HK-2 (cell line): ENCODE data around the gene ZBTB16.

Source experiments
- DNase-seq: peaks from one replicate; pipeline ENCODE4 v3.0.0-alpha.2; 2018; ENCODE audit not compliant: unreplicated experiment

Gene ZBTB16

DNA sequence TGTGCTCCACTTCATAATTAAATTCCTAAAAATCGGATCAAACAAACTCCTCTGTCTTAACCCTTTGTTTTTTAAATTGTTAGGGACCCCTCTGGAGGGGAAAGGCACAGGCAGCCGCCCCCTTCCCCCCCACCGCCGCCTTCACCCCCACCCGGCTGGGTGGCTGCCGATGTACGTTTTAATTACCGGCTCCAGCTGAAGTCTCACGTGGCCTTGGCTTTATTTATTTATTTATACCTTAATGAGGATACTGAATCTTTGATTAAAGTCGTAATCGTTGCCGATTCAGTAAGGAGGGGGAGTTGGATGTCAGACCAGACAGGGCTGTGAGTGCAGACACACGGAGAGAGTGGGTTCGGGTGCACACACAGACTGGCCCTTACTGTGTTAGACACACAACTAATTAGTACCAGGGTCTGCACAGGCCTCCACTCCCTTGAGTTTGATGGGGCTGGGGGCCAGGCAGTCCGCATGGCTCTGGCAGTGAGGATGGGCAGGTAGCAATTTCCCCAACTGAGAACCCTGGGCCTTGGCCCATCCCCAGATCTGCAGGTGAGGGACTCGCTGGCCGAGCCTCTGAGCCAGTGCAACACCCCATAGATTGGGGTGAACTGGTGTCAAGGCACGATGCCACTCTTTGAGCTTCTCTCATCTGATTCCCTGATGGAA lies 185.3 kb downstream of the ZBTB16 start:
- DNase-seq = no peak

DNA sequence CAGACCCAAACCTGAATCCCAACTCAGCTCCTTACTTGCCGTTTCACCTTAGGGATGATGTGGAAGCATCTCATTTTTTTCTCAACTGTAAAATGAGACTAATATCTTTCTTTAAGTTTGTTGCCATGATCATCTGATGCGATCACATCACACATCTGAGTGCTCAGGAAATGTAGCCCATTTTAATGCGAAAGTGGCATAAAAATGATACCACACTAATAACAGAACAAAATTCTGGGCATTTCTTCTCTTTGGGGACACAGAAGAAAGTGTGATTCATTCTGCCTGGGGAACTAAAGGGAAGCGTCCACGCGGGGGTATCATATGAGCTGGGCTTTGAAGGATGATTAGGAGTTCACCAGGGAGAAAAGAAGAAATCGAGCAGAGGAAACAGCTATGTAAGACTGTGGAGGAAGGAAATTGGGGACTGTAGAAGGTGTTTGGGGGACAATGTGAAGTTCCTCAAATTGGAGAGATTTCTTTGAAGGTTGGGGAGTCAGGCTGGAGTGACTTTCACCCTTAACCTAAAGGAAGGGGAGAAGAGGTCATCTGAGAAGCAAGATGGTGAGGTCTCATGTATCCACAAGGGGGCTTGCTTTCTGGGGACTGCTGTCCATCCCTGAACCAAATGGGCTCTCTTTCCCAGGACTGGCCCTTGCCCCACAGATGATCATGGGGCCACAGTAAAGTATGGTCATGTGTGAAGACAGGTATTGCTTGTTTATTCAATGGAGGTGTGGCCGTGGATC lies 187.0 kb downstream of the ZBTB16 start:
- DNase-seq = no peak

DNA sequence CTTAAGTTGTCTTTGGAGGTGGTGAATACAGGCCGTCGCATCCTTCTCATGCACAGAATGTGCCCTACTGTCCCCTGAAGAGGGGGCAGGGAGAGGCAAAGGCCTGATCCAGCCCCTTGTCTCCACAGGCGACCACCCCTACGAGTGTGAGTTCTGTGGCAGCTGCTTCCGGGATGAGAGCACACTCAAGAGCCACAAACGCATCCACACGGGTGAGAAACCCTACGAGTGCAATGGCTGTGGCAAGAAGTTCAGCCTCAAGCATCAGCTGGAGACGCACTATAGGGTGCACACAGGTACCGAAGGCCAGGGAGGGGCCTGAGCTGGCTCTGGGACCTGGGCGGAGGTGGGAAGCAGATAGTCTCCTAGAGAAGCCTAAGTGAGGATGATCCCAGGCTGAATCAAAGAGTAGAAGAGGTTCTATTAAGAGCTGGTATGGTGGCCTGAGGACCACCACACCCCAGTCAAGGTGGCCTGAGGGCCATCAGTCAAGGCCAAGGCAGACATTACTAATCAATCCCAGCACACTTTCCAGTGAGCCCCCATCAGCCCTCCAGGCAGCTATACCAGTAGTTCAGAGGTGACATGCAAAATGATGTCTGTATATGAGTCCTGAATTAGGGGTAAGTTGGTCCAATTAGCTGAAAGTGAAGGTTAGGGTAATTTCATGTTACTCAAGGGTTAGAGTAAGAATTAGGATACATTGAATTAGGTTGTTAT lies 187.7 kb downstream of the ZBTB16 start:
- no peak for DNase-seq

DNA sequence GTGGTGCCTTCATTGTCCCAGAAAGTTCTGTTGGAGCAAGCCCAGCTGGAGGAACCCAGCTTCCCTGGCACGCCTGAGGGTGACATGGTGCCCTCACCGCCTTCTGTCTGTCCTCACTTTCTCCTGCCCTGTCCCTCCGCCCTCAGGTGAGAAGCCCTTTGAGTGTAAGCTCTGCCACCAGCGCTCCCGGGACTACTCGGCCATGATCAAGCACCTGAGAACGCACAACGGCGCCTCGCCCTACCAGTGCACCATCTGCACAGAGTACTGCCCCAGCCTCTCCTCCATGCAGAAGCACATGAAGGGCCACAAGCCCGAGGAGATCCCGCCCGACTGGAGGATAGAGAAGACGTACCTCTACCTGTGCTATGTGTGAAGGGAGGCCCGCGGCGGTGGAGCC lies 190.7 kb downstream of the ZBTB16 start:
- no peak for DNase-seq

DNA sequence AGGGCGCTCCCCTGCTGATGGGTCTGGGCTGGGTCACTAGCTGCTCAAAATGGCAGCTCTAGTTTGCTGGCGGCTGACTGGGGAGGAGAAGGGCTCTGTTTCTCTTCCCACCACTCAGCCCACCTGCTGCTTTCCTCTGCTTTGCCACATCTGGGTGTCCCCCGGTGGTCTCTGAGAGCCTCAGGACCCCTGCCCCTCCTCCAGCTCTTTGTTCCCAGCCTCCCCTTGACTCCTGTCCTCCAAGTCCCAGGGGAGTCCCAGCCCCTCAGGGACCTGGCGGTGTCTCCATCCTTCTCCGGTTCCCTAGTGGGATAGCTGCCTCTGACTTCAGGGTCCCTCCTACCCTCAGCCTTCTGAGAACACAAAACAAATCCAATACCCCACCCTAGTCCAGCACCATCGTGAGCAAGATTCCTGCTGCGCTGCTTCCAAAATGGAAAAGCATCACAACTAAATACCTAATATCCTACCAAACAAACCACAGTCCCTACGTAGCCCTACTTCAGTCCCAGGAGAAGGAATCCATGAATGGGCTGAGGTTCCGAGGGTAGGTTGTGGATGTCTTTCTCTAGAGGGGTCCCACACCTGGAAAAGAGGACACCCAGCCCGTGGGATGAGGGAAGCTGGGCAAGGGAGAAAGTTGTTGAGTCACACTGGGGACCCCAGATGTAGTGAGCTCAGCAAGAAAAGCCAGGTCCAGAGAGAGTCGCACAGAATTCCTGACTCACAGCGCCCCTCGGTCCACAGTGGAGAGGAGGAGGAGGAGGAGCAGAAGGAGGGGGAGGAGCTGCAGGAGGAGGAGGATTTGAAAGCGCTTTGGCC lies 191.7 kb downstream of the ZBTB16 start:
- DNase-seq = no peak

DNA sequence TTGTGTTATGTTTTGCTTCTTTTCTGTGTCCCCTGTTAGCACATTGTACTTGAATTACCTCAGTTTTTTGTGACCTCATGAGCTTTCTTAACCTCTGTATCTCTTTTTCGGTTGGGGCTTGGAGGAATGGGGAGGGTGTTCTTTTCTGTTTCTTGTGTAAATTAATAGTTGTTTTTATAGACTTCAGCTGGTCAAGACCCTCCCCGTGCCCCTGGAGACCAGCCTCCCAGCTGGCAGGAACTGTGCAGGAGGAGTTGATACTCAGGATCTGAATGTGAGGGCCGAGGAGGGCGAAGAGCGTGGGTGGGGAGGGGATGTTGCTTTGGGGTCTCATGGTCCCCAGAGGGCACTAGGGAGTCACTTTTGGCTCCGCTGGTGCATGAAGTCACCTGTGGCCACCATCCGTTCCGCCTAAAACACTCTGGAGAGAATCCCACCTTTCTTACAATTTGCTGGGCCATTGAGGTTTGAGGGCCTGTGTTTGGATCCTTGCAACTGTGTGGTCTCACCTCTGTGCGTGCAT lies 192.4 kb downstream of the ZBTB16 start:
- DNase-seq = no peak

DNA sequence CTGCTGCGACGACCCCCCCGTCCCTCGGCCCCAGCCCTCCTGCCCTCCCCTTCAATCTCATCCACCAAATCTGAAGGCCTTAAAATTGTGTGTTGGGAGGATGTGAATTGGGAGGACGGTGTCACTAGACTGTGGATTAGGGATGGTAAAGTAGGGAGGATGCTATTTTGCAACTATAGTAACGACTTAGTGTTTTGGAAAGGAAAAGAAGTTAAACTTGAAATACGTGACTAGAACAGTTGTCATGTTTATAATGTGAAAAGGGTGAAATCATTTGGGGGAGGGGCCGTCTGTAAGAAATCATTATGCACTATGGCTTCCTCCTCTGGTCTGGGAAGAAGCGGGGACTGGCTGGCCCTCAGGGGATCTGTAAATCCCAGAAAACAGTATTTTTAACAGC lies 193.3 kb downstream of the ZBTB16 start:
- DNase-seq = no peak

DNA sequence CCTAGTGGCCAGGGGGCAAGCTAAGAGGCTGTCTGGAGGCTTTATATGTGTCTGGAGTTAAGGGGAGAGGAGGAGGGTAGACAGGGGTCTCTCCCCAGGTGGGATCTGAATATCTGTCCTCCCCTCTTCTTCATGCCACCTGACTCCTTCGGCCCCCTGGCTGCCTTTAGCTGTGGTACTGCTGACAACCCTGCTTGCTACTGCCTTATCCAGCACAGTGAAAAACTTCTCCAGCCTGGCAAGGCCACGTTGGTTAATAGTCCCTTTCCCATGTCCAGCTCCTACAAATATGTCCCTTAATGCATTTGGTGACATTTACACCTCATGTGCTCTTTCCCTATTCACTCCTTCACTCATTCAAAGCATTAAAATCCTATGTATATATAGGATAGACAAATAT lies 194.3 kb downstream of the ZBTB16 start:
- DNase-seq = no peak

DNA sequence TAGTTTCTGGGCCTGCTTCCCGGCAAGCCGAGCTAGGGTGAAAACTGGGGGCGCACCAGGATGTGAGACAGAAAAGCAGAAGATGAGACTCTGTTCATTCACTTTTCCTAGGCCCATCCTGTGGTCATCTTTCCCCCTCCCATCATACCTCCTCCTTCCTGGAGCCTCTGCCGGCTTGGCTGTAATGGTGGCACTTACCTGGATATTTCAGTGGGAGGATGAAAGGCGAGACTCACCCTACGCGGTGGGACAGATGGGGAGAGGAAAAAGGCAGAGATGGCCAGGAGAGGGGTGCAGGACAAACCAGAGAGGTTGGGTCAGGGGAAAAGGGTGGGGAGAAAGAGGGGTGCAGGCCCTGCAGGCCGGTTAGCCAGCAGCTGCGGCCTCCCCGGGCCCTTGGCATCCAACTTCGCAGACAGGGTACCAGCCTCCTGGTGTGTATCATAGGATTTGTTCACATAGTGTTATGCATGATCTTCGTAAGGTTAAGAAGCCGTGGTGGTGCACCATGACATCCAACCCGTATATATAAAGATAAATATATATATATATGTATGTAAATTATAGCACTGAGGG lies 195.1 kb downstream of the ZBTB16 start:
- no peak for DNase-seq

DNA sequence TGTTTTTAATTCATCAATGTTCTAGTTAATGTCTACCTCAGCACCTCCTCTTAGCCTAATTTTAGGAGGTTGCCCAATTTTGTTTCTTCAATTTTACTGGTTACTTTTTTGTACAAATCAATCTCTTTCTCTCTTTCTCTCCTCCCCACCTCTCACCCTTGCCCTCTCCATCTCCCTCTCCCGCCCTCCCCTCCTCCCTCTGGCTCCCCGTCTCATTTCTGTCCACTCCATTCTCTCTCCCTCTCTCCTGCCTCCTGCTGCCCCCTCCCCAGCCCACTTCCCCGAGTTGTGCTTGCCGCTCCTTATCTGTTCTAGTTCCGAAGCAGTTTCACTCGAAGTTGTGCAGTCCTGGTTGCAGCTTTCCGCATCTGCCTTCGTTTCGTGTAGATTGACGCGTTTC lies 195.8 kb downstream of the ZBTB16 start:
- DNase-seq = no peak

DNA sequence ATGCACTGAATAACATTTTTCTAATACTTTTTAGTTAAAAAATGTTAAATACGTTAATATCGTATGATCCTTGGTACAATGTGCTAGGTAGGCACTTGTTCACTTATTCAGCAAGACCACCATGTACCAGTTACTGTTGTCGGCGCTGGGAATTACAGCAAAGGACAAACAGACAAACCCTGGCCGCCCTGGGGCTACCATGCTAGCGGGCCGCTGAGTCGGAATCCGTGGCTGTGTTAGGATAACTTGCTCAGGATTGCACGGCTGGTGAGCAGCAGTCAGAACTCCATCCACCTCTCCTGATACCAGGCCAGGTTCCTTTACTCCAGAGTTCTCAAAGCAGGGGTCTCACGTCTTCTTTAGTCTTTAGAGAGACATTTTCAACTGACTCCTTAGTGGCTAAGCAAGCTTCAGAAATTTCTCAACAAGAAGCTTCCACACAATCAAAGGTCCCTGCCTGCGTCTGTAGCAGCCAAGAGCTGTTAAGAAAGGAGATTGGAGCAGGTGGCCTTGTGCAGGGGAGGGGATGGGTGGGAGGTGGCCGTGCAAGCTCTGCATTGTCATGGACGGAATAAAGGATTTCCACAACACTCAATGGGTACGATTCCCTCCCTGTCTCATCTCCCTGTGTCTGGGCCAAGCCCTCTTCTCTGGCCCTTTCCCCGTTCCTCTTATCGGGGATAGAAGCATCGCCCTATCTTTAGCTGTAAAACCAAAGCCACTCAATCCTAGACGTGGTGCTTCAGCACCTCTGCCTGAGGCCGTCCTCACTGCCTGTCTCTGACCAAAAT lies 196.9 kb downstream of the ZBTB16 start:
- no peak for DNase-seq

DNA sequence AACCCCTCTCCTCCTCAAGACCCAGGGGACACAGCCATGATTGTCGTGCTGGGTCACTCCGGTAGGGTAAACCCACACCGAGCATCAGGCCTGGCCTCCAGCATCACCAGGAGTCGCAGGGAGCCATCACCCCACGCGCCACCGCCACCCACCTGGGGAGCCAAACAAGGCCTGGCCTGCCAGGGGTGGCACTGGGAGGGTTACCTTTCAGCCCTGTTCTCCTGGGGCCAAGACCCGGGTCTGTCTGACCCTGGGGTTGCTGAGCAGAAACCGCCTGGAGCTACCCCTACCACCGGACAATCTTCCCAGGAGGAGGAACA lies 197.4 kb downstream of the ZBTB16 start:
- DNase-seq = no peak

DNA sequence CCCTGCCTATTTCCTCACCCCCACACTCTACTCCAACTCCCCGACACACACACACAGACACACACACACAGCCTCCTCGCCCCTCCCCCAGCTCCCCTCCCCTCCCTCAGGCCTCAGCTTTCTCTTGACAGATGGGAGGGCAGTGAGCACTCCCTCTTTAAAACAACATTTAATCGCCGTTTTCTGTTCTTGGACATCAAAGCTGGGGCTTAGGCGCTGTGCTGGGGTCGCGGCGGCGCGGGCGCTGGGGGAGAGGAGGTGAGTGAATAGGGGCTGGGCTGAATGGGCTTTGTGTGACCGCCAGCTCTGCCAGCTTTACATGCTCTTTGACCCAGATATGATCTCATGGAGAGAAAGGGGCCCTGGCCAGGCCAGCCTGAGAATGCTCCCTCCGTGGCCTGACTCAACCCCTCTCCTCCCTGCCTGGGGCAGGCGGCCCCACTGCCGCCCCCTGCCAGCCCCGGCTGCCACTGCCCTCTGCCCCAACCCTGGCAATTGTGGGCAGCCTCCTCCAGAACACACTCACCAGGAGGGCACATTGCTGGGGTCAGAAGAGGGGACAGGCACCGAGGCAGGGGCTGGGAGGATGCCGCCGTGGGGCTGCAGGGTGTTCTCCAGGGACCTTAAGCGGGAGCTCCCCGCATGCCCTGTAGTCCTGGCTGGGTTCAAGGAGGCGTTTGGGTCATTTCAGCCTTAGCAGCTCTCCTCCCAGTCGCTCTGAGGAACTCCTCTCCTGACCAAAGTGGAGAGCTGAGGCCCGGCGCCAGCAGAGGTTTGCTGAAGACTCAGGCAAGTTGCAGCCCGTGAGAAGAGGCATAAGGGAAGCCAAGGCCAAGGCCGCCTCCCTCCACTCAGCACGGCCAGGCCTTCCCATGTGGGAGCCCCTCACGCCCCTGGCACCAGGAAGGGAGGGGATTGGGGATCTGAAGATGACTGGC lies 198.4 kb downstream of the ZBTB16 start:
- no peak for DNase-seq

DNA sequence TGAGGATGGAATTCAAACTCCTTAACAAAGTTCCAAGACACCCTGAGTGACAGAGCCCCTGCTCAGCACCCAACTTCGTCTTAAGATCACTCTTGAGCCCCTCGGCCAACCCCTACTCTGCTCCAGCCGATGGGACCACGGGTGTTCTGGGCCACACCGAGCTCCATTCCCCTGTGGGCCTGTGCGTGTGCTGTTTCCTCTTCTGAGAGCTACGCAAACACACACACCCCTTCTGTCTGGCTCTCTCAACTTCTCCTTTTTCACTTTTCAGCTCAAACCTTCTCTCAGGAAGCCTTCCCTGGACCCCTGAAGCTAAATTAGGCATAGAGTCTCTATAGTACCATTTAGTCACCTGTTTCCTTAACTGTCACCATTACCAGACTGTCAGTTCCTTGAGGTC lies 199.2 kb downstream of the ZBTB16 start:
- DNase-seq = no peak

DNA sequence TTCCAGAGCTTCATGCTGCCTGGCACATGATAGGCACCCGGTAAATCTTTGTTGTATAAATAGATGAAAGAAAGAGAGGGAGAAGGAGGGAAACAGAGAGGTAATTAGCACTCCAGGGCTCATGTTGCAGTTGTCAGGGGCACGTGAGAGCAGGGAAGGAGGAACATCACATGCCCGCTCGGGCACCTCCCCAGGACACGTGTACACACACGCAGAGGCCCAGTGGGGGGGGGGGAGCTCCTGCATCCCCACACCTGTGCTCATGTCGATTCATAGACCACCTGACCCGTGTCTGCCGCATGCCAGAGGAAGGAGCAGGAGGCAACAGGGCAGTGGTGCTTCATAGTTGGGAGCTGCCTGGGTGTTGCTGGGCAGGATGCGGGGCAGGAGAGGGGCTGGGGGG lies 199.6 kb downstream of the ZBTB16 start:
- no peak for DNase-seq

DNA sequence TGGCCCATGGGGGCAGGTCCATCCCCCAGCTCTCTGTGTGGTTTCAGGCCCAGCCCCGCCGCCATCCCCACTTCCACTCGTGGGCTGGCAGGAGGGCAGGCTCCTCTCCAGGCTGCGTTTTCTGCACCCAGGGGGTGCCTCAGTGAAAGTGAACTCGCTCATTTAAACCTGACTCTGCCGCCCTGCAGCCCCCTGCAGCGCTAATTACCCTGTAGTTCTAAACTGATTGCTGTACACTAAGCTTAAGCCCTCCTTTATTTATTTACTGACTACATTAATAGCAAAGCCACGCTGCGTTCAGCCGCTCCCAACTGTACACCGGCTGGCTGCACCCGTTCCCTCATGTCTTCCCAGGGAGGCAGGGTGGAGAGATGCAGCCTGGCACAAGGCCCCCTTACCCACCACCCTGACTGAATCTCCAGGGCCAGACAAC lies 200.1 kb downstream of the ZBTB16 start:
- no peak for DNase-seq

DNA sequence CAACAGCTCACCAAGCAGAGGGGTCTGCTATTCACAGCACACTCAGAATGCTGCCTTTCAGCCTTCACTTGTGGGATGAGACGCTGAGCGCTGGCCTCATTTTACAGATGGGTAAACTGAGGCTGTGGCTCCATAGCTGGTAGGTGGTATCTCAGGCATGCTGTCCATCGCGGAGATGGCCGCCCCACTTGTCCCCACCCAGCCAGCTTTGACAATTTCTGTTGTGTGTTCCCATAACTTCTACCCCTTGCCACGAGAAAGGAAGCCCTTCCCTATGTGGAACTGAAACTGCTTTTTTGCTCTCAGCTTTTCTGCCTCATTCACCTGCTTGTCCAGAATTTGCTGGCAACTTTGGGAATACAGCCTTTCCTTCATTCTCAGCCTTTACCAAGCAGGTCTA lies 200.6 kb downstream of the ZBTB16 start:
- DNase-seq = no peak

DNA sequence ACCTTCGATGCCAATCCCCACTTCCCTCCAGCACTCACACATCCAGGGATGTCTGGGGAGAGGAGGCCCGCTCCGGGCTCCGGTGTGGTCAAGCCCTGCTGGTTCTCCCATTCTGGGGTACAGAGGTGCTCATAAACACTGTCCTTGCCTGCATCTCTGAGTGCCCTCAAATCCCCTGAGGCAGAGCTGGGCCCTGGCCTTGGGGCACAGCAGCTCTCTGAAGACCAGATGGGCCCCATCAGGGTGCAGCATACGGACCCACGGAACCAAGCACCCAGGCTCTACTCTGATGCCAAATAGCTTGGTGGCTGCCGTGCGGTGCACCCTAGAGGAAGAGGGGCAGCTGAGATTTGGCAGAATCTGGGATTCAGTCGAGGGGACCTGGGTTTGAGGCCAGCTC lies 201.0 kb downstream of the ZBTB16 start:
- DNase-seq = no peak

DNA sequence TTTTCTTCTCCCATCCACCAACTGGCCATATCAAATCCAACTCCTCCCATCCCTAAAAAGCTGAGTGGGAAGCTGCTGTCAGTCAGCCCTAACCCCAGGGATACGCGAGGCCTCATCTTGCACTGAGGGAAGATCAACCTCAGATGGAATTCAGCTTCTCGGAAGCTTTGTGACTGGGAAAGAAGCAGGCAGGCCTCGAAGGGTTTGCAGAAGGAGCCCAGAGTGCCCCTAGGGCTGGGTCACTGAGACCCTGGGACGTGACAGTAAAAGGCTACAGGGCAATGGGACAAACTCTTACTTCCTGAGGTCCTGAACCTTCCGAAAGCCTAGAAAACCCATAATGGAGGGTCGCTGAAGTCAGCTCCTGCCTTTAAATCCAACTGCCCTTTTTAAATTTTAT lies 202.3 kb downstream of the ZBTB16 start:
- no peak for DNase-seq
